Activated T-helper 17 cell treated with anti-CD3 and anti-CD28 coated beads, Interleukin-2, amount 50 U/mL, for 72 hours (primary cell): ENCODE measurements around the gene PFDN5. TPM values are rescaled to one million over a fixed set of nuclear protein-coding genes. Genes with fewer than 3 reads are reported as not detected.

Source experiments
- ATAC-seq: fragments of 150-1000 bp; cut with Tn5 transposase; replicated peaks from 2 replicates; pipeline ENCODE4 v1.10.0; 2021; ENCODE audit warnings: mild to moderate bottlenecking, moderate library complexity
- H3K27ac Mint-ChIP-seq: one replicate; pipeline ENCODE4 v1.8.0; 2022; ENCODE audit warnings: mixed read lengths
- H3K27me3 Mint-ChIP-seq: one replicate; pipeline ENCODE4 v1.8.0; 2022; ENCODE audit warnings: mixed read lengths
- H3K36me3 Mint-ChIP-seq: one replicate; pipeline ENCODE4 v1.8.0; 2022; ENCODE audit warnings: low read depth, mild to moderate bottlenecking, mixed read lengths
- H3K4me1 Mint-ChIP-seq: one replicate; pipeline ENCODE4 v1.8.0; 2022; ENCODE audit warnings: mixed read lengths
- H3K4me3 Mint-ChIP-seq: one replicate; pipeline ENCODE4 v1.8.0; 2022; ENCODE audit warnings: mild to moderate bottlenecking, mixed read lengths
- H3K9me3 Mint-ChIP-seq: one replicate; pipeline ENCODE4 v1.8.0; 2022; ENCODE audit warnings: mixed read lengths
- total RNA-seq, 2 donors: library from RNA; stranded (reverse); gene quantifications; one replicate each; pipeline ENCODE4 v1.2.3, GENCODE V29; 2022

PFDN5 gene
- total RNA-seq, result 100 to 1,000 TPM; 250 to 347 TPM

- peak; percentile 83 for ATAC-seq
- Mint-ChIP-seq H3K9me3 (no peaks in the 10 kb centered on the region), H3K27ac (peak within 1 kb of the TSS; percentile 97), H3K36me3 (peaks cover 92% of the 10 kb centered on the region), H3K4me3 (peak within 1 kb of the TSS; percentile 95), H3K27me3 (no peaks in the 10 kb centered on the region), H3K4me1 (peaks cover 24% of the 10 kb centered on the region)
Measured at GRCh38 chr12:53295070-53295890, at the start of gene PFDN5. PFDN5 (plus strand) TSS chr12:53295542; CDS start chr12:53295568, 26 bp downstream.

- Mint-ChIP-seq H3K27ac (peak overlapping the region; percentile 93), H3K9me3 (no peaks in the 10 kb centered on the region), H3K27me3 (no peaks in the 10 kb centered on the region), H3K4me1 (peaks cover 23% of the 10 kb centered on the region), H3K4me3 (peak overlapping the region; percentile 94), H3K36me3 (peaks cover 32% of the 10 kb centered on the region)
- ATAC-seq, result peak; percentile 89
Measured at GRCh38 chr12:53251477-53252348, 43.6 kb upstream of the PFDN5 start.

GRCh38 chr12:53252349-53252916, 42.9 kb upstream of the PFDN5 start:
- Mint-ChIP-seq H3K27me3 (no peaks in the 10 kb centered on the region), H3K9me3 (no peaks in the 10 kb centered on the region), H3K4me1 (peaks cover 23% of the 10 kb centered on the region), H3K36me3 (peaks cover 32% of the 10 kb centered on the region), H3K4me3 (peak overlapping the region; percentile 94), H3K27ac (peak overlapping the region; percentile 93)
- ATAC-seq, result peak; percentile 29

- peaks cover 32% of the 10 kb centered on the region for H3K36me3 Mint-ChIP-seq
- H3K4me3 Mint-ChIP-seq, result peak overlapping the region; percentile 94
- no peaks in the 10 kb centered on the region for H3K27me3 Mint-ChIP-seq
- H3K4me1 Mint-ChIP-seq, result peaks cover 23% of the 10 kb centered on the region
- H3K9me3 Mint-ChIP-seq, result no peaks in the 10 kb centered on the region
- ATAC-seq, result no peak
- H3K27ac Mint-ChIP-seq, result peak overlapping the region; percentile 93
Measured at GRCh38 chr12:53253298-53253697, 42.0 kb upstream of the PFDN5 start.

- Mint-ChIP-seq H3K36me3 (peaks cover 32% of the 10 kb centered on the region), H3K27me3 (no peaks in the 10 kb centered on the region), H3K9me3 (no peaks in the 10 kb centered on the region), H3K4me1 (peaks cover 30% of the 10 kb centered on the region), H3K27ac (peak overlapping the region; percentile 62), H3K4me3 (peak overlapping the region; percentile 94)
- ATAC-seq, result no peak
Measured at GRCh38 chr12:53254816-53255545, 40.4 kb upstream of the PFDN5 start.

GRCh38 chr12:53255996-53256395, 39.3 kb upstream of the PFDN5 start:
- H3K27ac Mint-ChIP-seq, result peak overlapping the region; percentile 62
- no peak for ATAC-seq
- H3K4me3 Mint-ChIP-seq, result peak overlapping the region; percentile 94
- H3K4me1 Mint-ChIP-seq, result peaks cover 27% of the 10 kb centered on the region
- H3K9me3 Mint-ChIP-seq, result no peaks in the 10 kb centered on the region
- H3K36me3 Mint-ChIP-seq, result peaks cover 32% of the 10 kb centered on the region
- no peaks in the 10 kb centered on the region for H3K27me3 Mint-ChIP-seq

- peak overlapping the region; percentile 31 for H3K4me3 Mint-ChIP-seq
- no peaks in the 10 kb centered on the region for H3K9me3 Mint-ChIP-seq
- peaks cover 13% of the 10 kb centered on the region for H3K36me3 Mint-ChIP-seq
- ATAC-seq, result no peak
- H3K27me3 Mint-ChIP-seq, result no peaks in the 10 kb centered on the region
- peak overlapping the region; percentile 90 for H3K27ac Mint-ChIP-seq
- H3K4me1 Mint-ChIP-seq, result peaks cover 15% of the 10 kb centered on the region
Measured at GRCh38 chr12:53258541-53259539, 36.5 kb upstream of the PFDN5 start.

GRCh38 chr12:53259891-53260290, 35.5 kb upstream of the PFDN5 start:
- Mint-ChIP-seq H3K4me3 (no peak overlapping the region), H3K4me1 (peaks cover 13% of the 10 kb centered on the region), H3K27ac (no peak overlapping the region), H3K9me3 (no peaks in the 10 kb centered on the region), H3K36me3 (peaks cover 2% of the 10 kb centered on the region), H3K27me3 (no peaks in the 10 kb centered on the region)
- ATAC-seq, result no peak

GRCh38 chr12:53265783-53266182, 29.6 kb upstream of the PFDN5 start:
- ATAC-seq, result no peak
- Mint-ChIP-seq H3K4me3 (no peak overlapping the region), H3K27ac (no peak overlapping the region), H3K27me3 (no peaks in the 10 kb centered on the region), H3K4me1 (peaks cover 13% of the 10 kb centered on the region), H3K9me3 (no peaks in the 10 kb centered on the region), H3K36me3 (peaks cover 33% of the 10 kb centered on the region)

GRCh38 chr12:53267306-53267998, 27.9 kb upstream of the PFDN5 start:
- Mint-ChIP-seq H3K27ac (peak overlapping the region; percentile 95), H3K4me3 (peak overlapping the region; percentile 99), H3K27me3 (no peaks in the 10 kb centered on the region), H3K4me1 (peaks cover 19% of the 10 kb centered on the region), H3K36me3 (peaks cover 49% of the 10 kb centered on the region), H3K9me3 (no peaks in the 10 kb centered on the region)
- peak; percentile 69 for ATAC-seq

GRCh38 chr12:53267999-53268629, 27.2 kb upstream of the PFDN5 start, which contains the start of gene ESPL1:
ESPL1 (plus strand) TSS chr12:53268299; CDS start chr12:53268767, 468 bp downstream.
- H3K4me1 Mint-ChIP-seq, result peaks cover 19% of the 10 kb centered on the region
- H3K27ac Mint-ChIP-seq, result peak within 1 kb of the TSS; percentile 95
- H3K36me3 Mint-ChIP-seq, result peaks cover 53% of the 10 kb centered on the region
- no peaks in the 10 kb centered on the region for H3K9me3 Mint-ChIP-seq
- ATAC-seq, result peak; percentile 91
- no peaks in the 10 kb centered on the region for H3K27me3 Mint-ChIP-seq
- peak within 1 kb of the TSS; percentile 99 for H3K4me3 Mint-ChIP-seq
